ENCODE results near the gene NRAP. TPM values are rescaled to one million over a fixed set of nuclear protein-coding genes. Genes with fewer than 3 reads are reported as not detected.

The NRAP gene
- total RNA-seq, 2 donors from 2014 or later = not detected

DNA sequence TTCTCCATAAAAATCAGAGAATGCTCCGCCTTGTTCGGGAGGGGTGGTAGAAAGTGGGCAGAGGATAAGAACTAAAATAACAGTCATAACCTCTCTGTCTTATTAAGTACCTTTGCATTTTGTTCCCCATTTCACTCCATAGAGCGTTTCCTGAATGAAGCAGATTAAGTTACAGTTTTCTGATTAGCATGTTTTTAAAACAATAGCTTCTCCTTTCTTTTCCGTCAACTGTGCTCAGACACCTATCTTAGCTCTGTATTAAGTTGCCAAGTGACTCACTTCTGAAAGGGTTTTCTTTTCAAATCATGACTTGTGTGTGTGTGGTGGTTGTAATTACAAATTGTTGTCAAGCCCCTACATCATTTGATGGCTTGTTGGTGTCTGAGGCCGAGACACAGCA is 109.6 kb downstream of the NRAP start:
- H3K36me3 ChIP-seq (replicated peaks in 1 of 2; ENCODE audit: insufficient read depth in 1 of 2, low read depth in 2 of 2) = no peaks in the 10 kb centered on the region
- no peaks in the 10 kb centered on the region for H3K27me3 ChIP-seq
- H3K4me1 ChIP-seq = peaks cover 21% of the 10 kb centered on the region
- no peak for DNase-seq
- no peaks in the 10 kb centered on the region for H3K9me3 ChIP-seq
- ATAC-seq = no peak
- peak overlapping the region in 1 of 4 donors; percentile 53 for H3K27ac ChIP-seq
- 65 to 75% methylated on average over 5 of the region's 5 CpGs for WGBS, 2 donors
- intact Hi-C loops (cut with DNase I) = no loop called here
- no peak overlapping the region for H3K4me3 ChIP-seq
- TF ChIP-seq POLR2A (IDR thresholded peaks at IDR 0.05) = no peak
- TF ChIP-seq, protein P1, sequence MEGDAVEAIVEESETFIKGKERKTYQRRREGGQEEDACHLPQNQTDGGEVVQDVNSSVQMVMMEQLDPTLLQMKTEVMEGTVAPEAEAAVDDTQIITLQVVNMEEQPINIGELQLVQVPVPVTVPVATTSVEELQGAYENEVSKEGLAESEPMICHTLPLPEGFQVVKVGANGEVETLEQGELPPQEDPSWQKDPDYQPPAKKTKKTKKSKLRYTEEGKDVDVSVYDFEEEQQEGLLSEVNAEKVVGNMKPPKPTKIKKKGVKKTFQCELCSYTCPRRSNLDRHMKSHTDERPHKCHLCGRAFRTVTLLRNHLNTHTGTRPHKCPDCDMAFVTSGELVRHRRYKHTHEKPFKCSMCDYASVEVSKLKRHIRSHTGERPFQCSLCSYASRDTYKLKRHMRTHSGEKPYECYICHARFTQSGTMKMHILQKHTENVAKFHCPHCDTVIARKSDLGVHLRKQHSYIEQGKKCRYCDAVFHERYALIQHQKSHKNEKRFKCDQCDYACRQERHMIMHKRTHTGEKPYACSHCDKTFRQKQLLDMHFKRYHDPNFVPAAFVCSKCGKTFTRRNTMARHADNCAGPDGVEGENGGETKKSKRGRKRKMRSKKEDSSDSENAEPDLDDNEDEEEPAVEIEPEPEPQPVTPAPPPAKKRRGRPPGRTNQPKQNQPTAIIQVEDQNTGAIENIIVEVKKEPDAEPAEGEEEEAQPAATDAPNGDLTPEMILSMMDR (IDR thresholded peaks at IDR 0.05) = no peak

DNA sequence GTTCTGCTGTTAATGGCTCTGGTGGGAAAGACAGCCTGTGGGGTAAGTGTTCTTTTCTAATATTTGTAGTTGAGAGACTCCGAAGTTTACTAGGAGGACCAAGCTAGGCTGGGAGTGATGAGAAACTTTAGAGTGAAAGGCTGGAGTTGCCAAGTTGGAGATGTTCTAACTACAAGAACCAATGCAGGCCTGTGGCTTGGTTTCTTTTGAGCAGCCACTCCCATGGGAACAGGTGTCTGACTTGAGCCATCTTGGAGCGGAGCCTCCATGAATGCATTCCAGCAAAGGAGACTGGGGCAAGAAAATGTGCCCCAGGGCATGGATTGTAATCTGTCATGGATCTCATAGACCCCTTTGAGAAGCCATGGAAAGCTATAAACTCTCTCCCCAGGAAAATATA is 110.7 kb downstream of the NRAP start:
- Histone ChIP-seq H3K27ac (peak overlapping the region in 2 of 4 donors; percentile 50 to 53), H3K4me1 (peaks cover 21% of the 10 kb centered on the region), H3K36me3 (replicated peaks in 1 of 2; ENCODE audit: insufficient read depth in 1 of 2, low read depth in 2 of 2) (no peaks in the 10 kb centered on the region), H3K27me3 (no peaks in the 10 kb centered on the region), H3K4me3 (no peak overlapping the region), H3K9me3 (no peaks in the 10 kb centered on the region)
- TF ChIP-seq, protein P1 (IDR thresholded peaks at IDR 0.05) = no peak
- TF ChIP-seq POLR2A (IDR thresholded peaks at IDR 0.05) = no peak
- ATAC-seq (peak; percentile 4), DNase-seq (no peak)
- WGBS, 2 donors = 68 to 75% methylated on average over 2 of the region's 2 CpGs
- intact Hi-C loops (cut with DNase I) = no loop called here

DNA sequence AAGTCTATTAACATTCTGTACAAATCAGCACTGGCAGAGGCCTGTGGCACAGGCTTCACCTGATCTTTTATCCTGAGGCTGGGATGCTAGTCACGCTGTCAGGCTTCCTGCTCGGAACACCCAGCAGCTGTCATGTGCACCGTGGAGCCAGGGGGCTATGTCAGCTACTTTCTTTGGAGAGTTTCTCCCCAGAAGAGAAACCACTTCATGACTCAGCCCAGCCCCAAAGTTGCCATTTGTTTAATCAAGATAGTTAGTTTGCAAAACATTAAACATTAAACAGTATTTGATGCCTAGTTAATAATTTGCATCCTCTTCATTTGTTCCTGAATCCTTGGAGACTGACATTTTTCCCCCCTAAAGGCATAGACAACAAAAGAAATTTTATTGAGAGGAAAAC is 111.1 kb downstream of the NRAP start, which contains the start of gene HABP2:
Gene HABP2, plus strand, starts transcription at position 353 of the 400 bp plus-strand sequence. CDS start 69 bp downstream, outside the sequence.
- intact Hi-C loops (cut with DNase I) = no loop called here
- ATAC-seq = peak; percentile 30
- no peaks in the 10 kb centered on the region for H3K27me3 ChIP-seq
- H3K36me3 ChIP-seq (replicated peaks in 1 of 2; ENCODE audit: insufficient read depth in 1 of 2, low read depth in 2 of 2) = no peaks in the 10 kb centered on the region
- peak in 3 of 4 donors; percentile 31 to 42 (median 38) for DNase-seq
- H3K27ac ChIP-seq = peak within 1 kb of the TSS in 2 of 4 donors; percentile 50 to 53
- TF ChIP-seq POLR2A (IDR thresholded peaks at IDR 0.05) = no peak
- TF ChIP-seq, protein P1 (IDR thresholded peaks at IDR 0.05) = no peak
- peaks cover 21% of the 10 kb centered on the region for H3K4me1 ChIP-seq
- no peak within 1 kb of the TSS for H3K4me3 ChIP-seq
- 40 to 50% methylated on average over 3 of the region's 3 CpGs for WGBS, 2 donors
- no peaks in the 10 kb centered on the region for H3K9me3 ChIP-seq

DNA sequence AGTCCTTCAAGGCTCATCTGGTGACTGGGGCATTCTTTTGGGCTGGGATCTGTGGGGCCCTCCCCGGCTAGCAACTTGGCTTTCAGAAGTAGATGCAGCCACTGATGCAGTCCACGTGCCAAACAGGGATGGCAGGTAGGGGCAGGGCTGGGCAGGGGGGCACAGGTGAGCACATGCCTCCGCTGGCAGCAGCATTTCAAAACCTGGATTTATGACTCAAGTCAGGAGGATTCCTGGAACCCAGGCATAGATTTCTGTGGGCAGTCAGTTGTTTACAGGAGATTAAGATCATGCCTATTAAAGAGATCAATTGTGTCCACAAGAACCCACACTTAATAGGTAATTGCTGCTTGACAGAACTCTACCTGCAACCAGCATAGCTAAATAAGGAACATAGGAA is 111.8 kb downstream of the NRAP start:
- Histone ChIP-seq H3K27me3 (no peaks in the 10 kb centered on the region), H3K27ac (peak overlapping the region in 2 of 4 donors; percentile 50 to 53), H3K4me3 (no peak overlapping the region), H3K4me1 (peaks cover 21% of the 10 kb centered on the region), H3K36me3 (replicated peaks in 1 of 2; ENCODE audit: insufficient read depth in 1 of 2, low read depth in 2 of 2) (no peaks in the 10 kb centered on the region), H3K9me3 (no peaks in the 10 kb centered on the region)
- peak; percentile 82 for ATAC-seq
- intact Hi-C loops (cut with DNase I) = no loop called here
- no peak for TF ChIP-seq POLR2A (IDR thresholded peaks at IDR 0.05)
- TF ChIP-seq, protein P1 (IDR thresholded peaks at IDR 0.05) = no peak
- 46 to 78% methylated on average over 3 of the region's 3 CpGs for WGBS, 2 donors
- peak; percentile 37 to 71 (median 58) for DNase-seq

DNA sequence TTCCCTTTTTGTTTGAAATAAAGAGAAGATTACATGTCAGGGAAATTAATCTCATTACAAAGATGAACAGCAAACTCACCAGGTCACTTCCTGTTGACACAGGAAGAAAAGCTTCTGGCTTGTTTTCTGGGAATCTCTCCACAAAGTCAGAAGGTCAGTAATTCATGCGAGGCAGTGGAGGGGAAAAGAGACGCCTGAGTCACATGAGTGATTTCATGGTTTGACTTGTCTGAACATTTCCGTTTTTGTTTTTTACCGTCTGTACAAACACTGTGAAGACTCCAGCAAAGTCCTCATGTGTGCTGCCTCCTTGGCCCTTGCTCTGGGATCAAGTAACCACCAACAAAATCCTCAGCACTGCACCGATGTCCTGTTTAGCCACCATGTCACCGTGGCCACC is 113.5 kb downstream of the NRAP start:
- TF ChIP-seq, protein P1 (IDR thresholded peaks at IDR 0.05) = no peak
- DNase-seq (no peak), ATAC-seq (no peak)
- intact Hi-C loops (cut with DNase I) = no loop called here
- H3K27ac ChIP-seq = peak overlapping the region in 1 of 4 donors; percentile 6
- H3K36me3 ChIP-seq (replicated peaks in 1 of 2; ENCODE audit: insufficient read depth in 1 of 2, low read depth in 2 of 2) = no peaks in the 10 kb centered on the region
- 49 to 55% methylated on average over 6 of the region's 6 CpGs for WGBS, 2 donors
- no peak overlapping the region for H3K4me3 ChIP-seq
- H3K4me1 ChIP-seq = peaks cover 21% of the 10 kb centered on the region
- no peaks in the 10 kb centered on the region for H3K9me3 ChIP-seq
- no peaks in the 10 kb centered on the region for H3K27me3 ChIP-seq
